Liver (tissue), 9 donors: Measurements from ENCODE around the gene ATP11A. TPM values are rescaled to one million over a fixed set of nuclear protein-coding genes. Genes with fewer than 3 reads are reported as not detected.

Source experiments
- DNase-seq: peaks from one replicate; pipeline ENCODE4 v3.0.0-alpha.2; 2017; ENCODE audit warnings: low spot score
- H3K27ac ChIP-seq, 2 donors: one replicate each; pipeline ENCODE4 v1.7.0; 2013; ENCODE audit warnings: inconsistent platforms in 2 of 2, low read length in 2 of 2, control low read depth in 1 of 2, low read depth in 1 of 2, mild to moderate bottlenecking in 1 of 2
- H3K27me3 ChIP-seq, 4 donors: one replicate each; pipeline versions ENCODE4 v1.6.1 to v1.7.0; 2013; ENCODE audit warnings: low read length in 3 of 4, inconsistent platforms in 1 of 4, mild to moderate bottlenecking in 1 of 4, moderate library complexity in 1 of 4; ENCODE audit not compliant: control insufficient read depth in 4 of 4, insufficient read depth in 4 of 4
- H3K36me3 ChIP-seq, 4 donors: one replicate each; pipeline versions ENCODE4 v1.6.1 to v1.7.0; 2013; ENCODE audit warnings: low read length in 3 of 4, mild to moderate bottlenecking in 3 of 4, low read depth in 1 of 4, moderate library complexity in 1 of 4; ENCODE audit not compliant: control insufficient read depth in 4 of 4, insufficient read depth in 3 of 4
- H3K4me1 ChIP-seq, 4 donors: one replicate each; pipeline versions ENCODE4 v1.6.1 to v1.7.0; 2013; ENCODE audit warnings: low read length in 3 of 4, mild to moderate bottlenecking in 3 of 4, moderate library complexity in 1 of 4; ENCODE audit not compliant: control insufficient read depth in 4 of 4, insufficient read depth in 4 of 4
- H3K4me3 ChIP-seq, 3 donors: one replicate each; pipeline versions ENCODE4 v1.6.1 to v1.7.0; 2013; ENCODE audit warnings: low read length in 3 of 3, control low read depth in 1 of 3, low read depth in 1 of 3, mild to moderate bottlenecking in 1 of 3
- H3K9ac ChIP-seq, 2 donors: one replicate each; pipeline ENCODE4 v1.7.0; 2013; ENCODE audit warnings: low read length in 2 of 2, mild to moderate bottlenecking in 2 of 2, moderate library complexity in 2 of 2, control low read depth in 1 of 2, low read depth in 1 of 2
- H3K9me3 ChIP-seq, 4 donors: one replicate each; pipeline versions ENCODE4 v1.6.1 to v1.7.0; 2013; ENCODE audit warnings: low read length in 3 of 4; ENCODE audit not compliant: control insufficient read depth in 4 of 4
- EGR1 ChIP-seq, 2 donors: IDR thresholded peaks; 2 replicates each; pipeline ENCODE4 v1.6.1; 2016 to 2018; ENCODE audit warnings: antibody characterized with exemption in 2 of 2, low read depth in 2 of 2
- FOXA1 ChIP-seq: IDR thresholded peaks from 2 replicates; pipeline ENCODE4 v1.6.1; 2016; ENCODE audit warnings: antibody characterized with exemption
- FOXA2 ChIP-seq: IDR thresholded peaks from 2 replicates; pipeline ENCODE4 v1.6.1; 2016; ENCODE audit warnings: antibody characterized with exemption
- GABPA ChIP-seq, 2 donors: IDR thresholded peaks in 1 of 2; conservative IDR thresholded peaks in 1 of 2; 2 replicates each; pipeline ENCODE4 v1.6.1; 2016; ENCODE audit warnings: antibody characterized with exemption in 2 of 2, mild to moderate bottlenecking in 1 of 2, moderate library complexity in 1 of 2
- HNF4G ChIP-seq: IDR thresholded peaks from 2 replicates; pipeline ENCODE4 v1.6.1; 2016; ENCODE audit warnings: antibody characterized with exemption
- JUND ChIP-seq, 2 donors: IDR thresholded peaks; 2 replicates each; pipeline ENCODE4 v1.6.1; 2016; ENCODE audit warnings: antibody characterized with exemption in 2 of 2
- NR2F2 ChIP-seq: IDR thresholded peaks from 2 replicates; pipeline ENCODE4 v1.6.1; 2016; ENCODE audit warnings: antibody characterized with exemption
- RAD21 ChIP-seq, 2 donors: IDR thresholded peaks; 2 replicates each; pipeline ENCODE4 v1.6.1; 2016; ENCODE audit warnings: antibody characterized with exemption in 2 of 2, mild to moderate bottlenecking in 2 of 2
- RXRA ChIP-seq, 2 donors: IDR thresholded peaks; 2 replicates each; pipeline ENCODE4 v1.6.1; 2017 to 2018; ENCODE audit warnings: antibody characterized with exemption in 2 of 2, mild to moderate bottlenecking in 1 of 2
- SP1 ChIP-seq: IDR thresholded peaks from 2 replicates; pipeline ENCODE4 v1.6.1; 2018; ENCODE audit warnings: antibody characterized with exemption, mild to moderate bottlenecking
- TAF1 ChIP-seq: conservative IDR thresholded peaks from 2 replicates; pipeline ENCODE4 v1.6.1; 2016; ENCODE audit warnings: antibody characterized with exemption, mild to moderate bottlenecking
- YY1 ChIP-seq: IDR thresholded peaks from 2 replicates; pipeline ENCODE4 v1.6.1; 2016; ENCODE audit warnings: antibody characterized with exemption, mild to moderate bottlenecking
- WGBS: extraction: QIAGEN DNeasy Blood & Tissue Kit; methylation state at CpG from one replicate; pipeline ENCODE4 v1.1.7; 2013; 5-methylcytosine and 5-hydroxymethylcytosine counted together
- polyA plus RNA-seq, 2 donors: library from polyadenylated mRNA; stranded (reverse) in 1 of 2; unstranded in 1 of 2; fragments of 200-250 nt in 1 of 2; fragments of >200 nt in 1 of 2; fragmentation: Nextera tagmentation in 1 of 2; extraction: Ambion mirVana in 1 of 2; gene quantifications; one replicate each; pipeline versions ENCODE4 v1.2.1 to v1.2.3, GENCODE V29; 2013 to 2015
- total RNA-seq, 2 donors: library from RNA; depleted of rRNA; stranded (reverse); fragments of >200 nt; gene quantifications; one replicate each; pipeline ENCODE4 v1.2.3, GENCODE V29; 2014
- TF ChIP-seq, protein P1 (sequence below): fragments of 150-350 bp; IDR thresholded peaks from 2 replicates; pipeline ENCODE4 v1.5.1; 2017; ENCODE audit warnings: improper control_type of control experiment, low read depth, low read length; ENCODE audit not compliant: missing input control
- TF ChIP-seq, protein P2 (sequence below): IDR thresholded peaks from 2 replicates; pipeline ENCODE4 v1.6.1; 2016; ENCODE audit warnings: antibody characterized with exemption, mild to moderate bottlenecking
- TF ChIP-seq, protein P3 (sequence below): IDR thresholded peaks from 2 replicates; pipeline ENCODE4 v1.6.1; 2016; ENCODE audit warnings: antibody characterized with exemption
- TF ChIP-seq, protein P4 (sequence below): IDR thresholded peaks from 2 replicates; pipeline ENCODE4 v1.6.1; 2016; ENCODE audit warnings: antibody characterized with exemption
- TF ChIP-seq, protein P5 (sequence below): IDR thresholded peaks from 2 replicates; pipeline ENCODE4 v1.6.1; 2016; ENCODE audit warnings: antibody characterized with exemption
- donor health status: healthy.
- donor health status: healthy.
- donor health status: healthy.
- donor health status: healthy.
- donor health status: healthy.

The ATP11A gene
- total and polyA plus RNA-seq, 4 donors = 8.7 to 27.9 (median 13.8) TPM

DNA sequence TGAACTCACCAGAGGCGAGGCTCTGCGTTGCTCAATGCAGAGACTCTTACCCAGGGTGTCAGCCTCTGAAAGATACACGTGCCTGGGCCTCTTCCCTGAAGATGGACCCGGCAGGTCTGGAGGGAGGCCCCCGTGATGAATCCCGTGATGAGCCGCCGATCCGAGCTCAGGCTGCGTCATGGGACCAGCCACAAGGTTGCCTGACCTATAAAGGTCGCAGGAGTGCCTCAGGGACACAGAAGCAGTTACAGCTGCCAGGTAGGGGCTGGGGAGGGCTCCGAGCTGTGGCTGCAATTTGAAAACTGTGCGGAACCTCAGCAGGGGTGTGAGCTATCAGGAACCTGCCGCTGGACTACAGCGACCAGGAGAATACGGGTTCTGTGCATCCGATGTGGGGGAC, 10.5 kb upstream of the ATP11A start:
- Histone ChIP-seq H3K27me3 (no peaks in the 10 kb centered on the region), H3K4me3 (no peak overlapping the region), H3K36me3 (no peaks in the 10 kb centered on the region), H3K4me1 (no peaks in the 10 kb centered on the region), H3K9ac (no peak overlapping the region), H3K9me3 (no peaks in the 10 kb centered on the region), H3K27ac (no peak overlapping the region)
- TF ChIP-seq FOXA1 = no peak
- TF ChIP-seq HNF4G = no peak
- TF ChIP-seq, protein P1, sequence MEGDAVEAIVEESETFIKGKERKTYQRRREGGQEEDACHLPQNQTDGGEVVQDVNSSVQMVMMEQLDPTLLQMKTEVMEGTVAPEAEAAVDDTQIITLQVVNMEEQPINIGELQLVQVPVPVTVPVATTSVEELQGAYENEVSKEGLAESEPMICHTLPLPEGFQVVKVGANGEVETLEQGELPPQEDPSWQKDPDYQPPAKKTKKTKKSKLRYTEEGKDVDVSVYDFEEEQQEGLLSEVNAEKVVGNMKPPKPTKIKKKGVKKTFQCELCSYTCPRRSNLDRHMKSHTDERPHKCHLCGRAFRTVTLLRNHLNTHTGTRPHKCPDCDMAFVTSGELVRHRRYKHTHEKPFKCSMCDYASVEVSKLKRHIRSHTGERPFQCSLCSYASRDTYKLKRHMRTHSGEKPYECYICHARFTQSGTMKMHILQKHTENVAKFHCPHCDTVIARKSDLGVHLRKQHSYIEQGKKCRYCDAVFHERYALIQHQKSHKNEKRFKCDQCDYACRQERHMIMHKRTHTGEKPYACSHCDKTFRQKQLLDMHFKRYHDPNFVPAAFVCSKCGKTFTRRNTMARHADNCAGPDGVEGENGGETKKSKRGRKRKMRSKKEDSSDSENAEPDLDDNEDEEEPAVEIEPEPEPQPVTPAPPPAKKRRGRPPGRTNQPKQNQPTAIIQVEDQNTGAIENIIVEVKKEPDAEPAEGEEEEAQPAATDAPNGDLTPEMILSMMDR = no peak
- no peak for TF ChIP-seq GABPA (IDR thresholded peaks at IDR 0.05 in 1 of 2, conservative IDR thresholded peaks at IDR 0.05 in 1 of 2)
- TF ChIP-seq TAF1 = no peak
- TF ChIP-seq EGR1 (IDR thresholded peaks at IDR 0.05; ENCODE audit: low read depth in 2 of 2) = no peak
- no peak for TF ChIP-seq JUND (IDR thresholded peaks at IDR 0.05)
- no peak for TF ChIP-seq RAD21 (IDR thresholded peaks at IDR 0.05)
- TF ChIP-seq, protein P2, sequence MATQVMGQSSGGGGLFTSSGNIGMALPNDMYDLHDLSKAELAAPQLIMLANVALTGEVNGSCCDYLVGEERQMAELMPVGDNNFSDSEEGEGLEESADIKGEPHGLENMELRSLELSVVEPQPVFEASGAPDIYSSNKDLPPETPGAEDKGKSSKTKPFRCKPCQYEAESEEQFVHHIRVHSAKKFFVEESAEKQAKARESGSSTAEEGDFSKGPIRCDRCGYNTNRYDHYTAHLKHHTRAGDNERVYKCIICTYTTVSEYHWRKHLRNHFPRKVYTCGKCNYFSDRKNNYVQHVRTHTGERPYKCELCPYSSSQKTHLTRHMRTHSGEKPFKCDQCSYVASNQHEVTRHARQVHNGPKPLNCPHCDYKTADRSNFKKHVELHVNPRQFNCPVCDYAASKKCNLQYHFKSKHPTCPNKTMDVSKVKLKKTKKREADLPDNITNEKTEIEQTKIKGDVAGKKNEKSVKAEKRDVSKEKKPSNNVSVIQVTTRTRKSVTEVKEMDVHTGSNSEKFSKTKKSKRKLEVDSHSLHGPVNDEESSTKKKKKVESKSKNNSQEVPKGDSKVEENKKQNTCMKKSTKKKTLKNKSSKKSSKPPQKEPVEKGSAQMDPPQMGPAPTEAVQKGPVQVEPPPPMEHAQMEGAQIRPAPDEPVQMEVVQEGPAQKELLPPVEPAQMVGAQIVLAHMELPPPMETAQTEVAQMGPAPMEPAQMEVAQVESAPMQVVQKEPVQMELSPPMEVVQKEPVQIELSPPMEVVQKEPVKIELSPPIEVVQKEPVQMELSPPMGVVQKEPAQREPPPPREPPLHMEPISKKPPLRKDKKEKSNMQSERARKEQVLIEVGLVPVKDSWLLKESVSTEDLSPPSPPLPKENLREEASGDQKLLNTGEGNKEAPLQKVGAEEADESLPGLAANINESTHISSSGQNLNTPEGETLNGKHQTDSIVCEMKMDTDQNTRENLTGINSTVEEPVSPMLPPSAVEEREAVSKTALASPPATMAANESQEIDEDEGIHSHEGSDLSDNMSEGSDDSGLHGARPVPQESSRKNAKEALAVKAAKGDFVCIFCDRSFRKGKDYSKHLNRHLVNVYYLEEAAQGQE = no peak
- TF ChIP-seq YY1 = no peak
- no peak for TF ChIP-seq NR2F2
- no peak for TF ChIP-seq SP1
- no peak for DNase-seq
- WGBS = 95% methylated on average over 17 of the region's 17 CpGs

DNA sequence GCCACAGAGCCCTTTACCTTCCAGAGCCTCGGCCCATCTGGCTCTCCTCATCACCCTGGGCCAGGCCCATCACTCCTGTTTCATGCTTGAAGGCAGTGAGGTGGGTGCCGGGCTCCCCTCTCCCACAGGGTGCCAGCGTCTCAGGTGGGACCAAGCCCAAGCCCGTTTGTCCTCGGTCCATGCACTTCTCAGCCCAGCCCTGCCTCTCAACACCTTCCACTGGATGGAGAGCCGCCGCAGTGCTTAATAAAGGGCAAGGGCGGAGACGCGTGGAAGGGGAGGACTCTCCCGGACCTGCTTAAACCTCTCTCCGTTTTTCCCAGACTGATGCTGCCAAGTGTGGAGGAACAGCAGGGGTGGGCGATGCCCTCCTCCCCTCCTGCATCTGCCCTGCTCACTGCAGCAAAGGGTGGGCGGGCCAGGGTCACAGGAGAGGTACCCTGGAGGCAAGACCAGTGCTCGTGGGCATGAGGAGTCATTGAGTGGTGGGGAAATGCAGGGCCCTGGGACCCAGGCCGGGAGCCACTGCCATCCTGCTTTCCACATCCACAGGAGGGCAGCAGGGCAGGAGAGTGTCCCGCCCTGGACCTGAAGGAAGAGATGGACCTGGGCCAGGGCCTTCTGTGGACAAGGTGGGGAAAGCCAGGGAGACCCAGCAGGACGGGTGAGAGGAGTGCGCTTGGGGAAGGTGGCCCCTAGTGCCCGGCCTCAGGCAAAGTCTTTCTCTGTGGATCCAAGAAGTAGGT, 9.7 kb upstream of the ATP11A start:
- 92% methylated on average over 20 of the region's 20 CpGs for WGBS
- TF ChIP-seq FOXA2 (no peak), RAD21 (IDR thresholded peaks at IDR 0.05) (no peak), SP1 (no peak), HNF4G (no peak), RXRA (IDR thresholded peaks at IDR 0.05) (no peak), FOXA1 (no peak), EGR1 (IDR thresholded peaks at IDR 0.05; ENCODE audit: low read depth in 2 of 2) (no peak), TAF1 (no peak), JUND (IDR thresholded peaks at IDR 0.05) (no peak)
- TF ChIP-seq, protein P3, sequence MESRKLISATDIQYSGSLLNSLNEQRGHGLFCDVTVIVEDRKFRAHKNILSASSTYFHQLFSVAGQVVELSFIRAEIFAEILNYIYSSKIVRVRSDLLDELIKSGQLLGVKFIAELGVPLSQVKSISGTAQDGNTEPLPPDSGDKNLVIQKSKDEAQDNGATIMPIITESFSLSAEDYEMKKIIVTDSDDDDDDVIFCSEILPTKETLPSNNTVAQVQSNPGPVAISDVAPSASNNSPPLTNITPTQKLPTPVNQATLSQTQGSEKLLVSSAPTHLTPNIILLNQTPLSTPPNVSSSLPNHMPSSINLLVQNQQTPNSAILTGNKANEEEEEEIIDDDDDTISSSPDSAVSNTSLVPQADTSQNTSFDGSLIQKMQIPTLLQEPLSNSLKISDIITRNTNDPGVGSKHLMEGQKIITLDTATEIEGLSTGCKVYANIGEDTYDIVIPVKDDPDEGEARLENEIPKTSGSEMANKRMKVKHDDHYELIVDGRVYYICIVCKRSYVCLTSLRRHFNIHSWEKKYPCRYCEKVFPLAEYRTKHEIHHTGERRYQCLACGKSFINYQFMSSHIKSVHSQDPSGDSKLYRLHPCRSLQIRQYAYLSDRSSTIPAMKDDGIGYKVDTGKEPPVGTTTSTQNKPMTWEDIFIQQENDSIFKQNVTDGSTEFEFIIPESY = no peak
- TF ChIP-seq, protein P4, sequence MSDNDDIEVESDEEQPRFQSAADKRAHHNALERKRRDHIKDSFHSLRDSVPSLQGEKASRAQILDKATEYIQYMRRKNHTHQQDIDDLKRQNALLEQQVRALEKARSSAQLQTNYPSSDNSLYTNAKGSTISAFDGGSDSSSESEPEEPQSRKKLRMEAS = no peak
- TF ChIP-seq, protein P5, sequence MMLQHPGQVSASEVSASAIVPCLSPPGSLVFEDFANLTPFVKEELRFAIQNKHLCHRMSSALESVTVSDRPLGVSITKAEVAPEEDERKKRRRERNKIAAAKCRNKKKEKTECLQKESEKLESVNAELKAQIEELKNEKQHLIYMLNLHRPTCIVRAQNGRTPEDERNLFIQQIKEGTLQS = no peak
- TF ChIP-seq, protein P1 = no peak
- TF ChIP-seq, protein P2 = no peak

More for the DNA sequence above, 9.7 kb upstream of the ATP11A start:
- H3K27me3 ChIP-seq = no peaks in the 10 kb centered on the region
- peaks cover 0 to 1% (median under 1%) of the 10 kb centered on the region in 4 donors for H3K4me1 ChIP-seq
- DNase-seq = no peak
- H3K9ac ChIP-seq = no peak overlapping the region
- H3K36me3 ChIP-seq = no peaks in the 10 kb centered on the region
- H3K4me3 ChIP-seq = no peak overlapping the region
- H3K9me3 ChIP-seq = no peaks in the 10 kb centered on the region
- no peak overlapping the region for H3K27ac ChIP-seq
